HL-60 (cell line): ENCODE measurements around the gene FGF14.

Source experiments
- DNase-seq, 2 experiments: peaks; one replicate each; pipeline ENCODE4 v3.0.0-alpha.2; 2010 to 2020; ENCODE audit warnings: low read depth in 1 of 2, low spot score in 1 of 2
- H3K27ac ChIP-seq: fragments of 250-450 bp; sonication (Bioruptor Pico); replicated peaks from 2 replicates; pipeline ENCODE4 v1.5.1; 2020; ENCODE audit warnings: mild to moderate bottlenecking, moderate library complexity
- H3K27me3 ChIP-seq: fragments of 250-450 bp; sonication (Bioruptor Pico); 2 replicates; pipeline ENCODE4 v1.5.1; 2021; ENCODE audit warnings: mild to moderate bottlenecking, moderate library complexity; ENCODE audit not compliant: insufficient read depth, poor library complexity, severe bottlenecking
- H3K4me3 ChIP-seq: replicated peaks from 2 replicates; pipeline ENCODE4 v1.5.1; 2011; ENCODE audit warnings: mild to moderate bottlenecking, control low read depth, low read length; ENCODE audit not compliant: insufficient read depth
- GABPA ChIP-seq: IDR thresholded peaks from 2 replicates; pipeline ENCODE4 v1.6.1; 2012; ENCODE audit warnings: low read depth
- POLR2AphosphoS5 ChIP-seq: IDR thresholded peaks from 2 replicates; pipeline ENCODE4 v1.6.1; 2012; ENCODE audit warnings: low read depth
- REST ChIP-seq: IDR thresholded peaks from 2 replicates; pipeline ENCODE4 v1.6.1; 2012; ENCODE audit warnings: low read depth; ENCODE audit not compliant: insufficient replicate concordance
- SPI1 ChIP-seq: IDR thresholded peaks from 2 replicates; pipeline ENCODE4 v1.6.1; 2012; ENCODE audit warnings: low read depth, mild to moderate bottlenecking, borderline replicate concordance
- TF ChIP-seq, protein P1 (sequence below): IDR thresholded peaks from one replicate; pipeline ENCODE4 v1.5.1; 2011; ENCODE audit warnings: low read length, control low read depth, inconsistent platforms; ENCODE audit not compliant: insufficient read depth

Gene FGF14

GRCh38 chr13:101942038-101942437 is 459.8 kb downstream of the FGF14 start:
- Histone ChIP-seq H3K4me3 (no peak overlapping the region), H3K27me3 (peaks cover 2% of the 10 kb centered on the region), H3K27ac (no peak overlapping the region)
- no peak for TF ChIP-seq REST
- TF ChIP-seq, protein P1, sequence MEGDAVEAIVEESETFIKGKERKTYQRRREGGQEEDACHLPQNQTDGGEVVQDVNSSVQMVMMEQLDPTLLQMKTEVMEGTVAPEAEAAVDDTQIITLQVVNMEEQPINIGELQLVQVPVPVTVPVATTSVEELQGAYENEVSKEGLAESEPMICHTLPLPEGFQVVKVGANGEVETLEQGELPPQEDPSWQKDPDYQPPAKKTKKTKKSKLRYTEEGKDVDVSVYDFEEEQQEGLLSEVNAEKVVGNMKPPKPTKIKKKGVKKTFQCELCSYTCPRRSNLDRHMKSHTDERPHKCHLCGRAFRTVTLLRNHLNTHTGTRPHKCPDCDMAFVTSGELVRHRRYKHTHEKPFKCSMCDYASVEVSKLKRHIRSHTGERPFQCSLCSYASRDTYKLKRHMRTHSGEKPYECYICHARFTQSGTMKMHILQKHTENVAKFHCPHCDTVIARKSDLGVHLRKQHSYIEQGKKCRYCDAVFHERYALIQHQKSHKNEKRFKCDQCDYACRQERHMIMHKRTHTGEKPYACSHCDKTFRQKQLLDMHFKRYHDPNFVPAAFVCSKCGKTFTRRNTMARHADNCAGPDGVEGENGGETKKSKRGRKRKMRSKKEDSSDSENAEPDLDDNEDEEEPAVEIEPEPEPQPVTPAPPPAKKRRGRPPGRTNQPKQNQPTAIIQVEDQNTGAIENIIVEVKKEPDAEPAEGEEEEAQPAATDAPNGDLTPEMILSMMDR, result peak; percentile 36
- no peak for DNase-seq

GRCh38 chr13:101941095-101941783 is 460.6 kb downstream of the FGF14 start:
- no peak overlapping the region for H3K27ac ChIP-seq
- peaks cover 2% of the 10 kb centered on the region for H3K27me3 ChIP-seq
- no peak overlapping the region for H3K4me3 ChIP-seq
- no peak for DNase-seq
- no peak for TF ChIP-seq SPI1
- TF ChIP-seq, protein P1, result no peak
- TF ChIP-seq GABPA, result no peak
- no peak for TF ChIP-seq POLR2AphosphoS5
- TF ChIP-seq REST, result no peak

DNA sequence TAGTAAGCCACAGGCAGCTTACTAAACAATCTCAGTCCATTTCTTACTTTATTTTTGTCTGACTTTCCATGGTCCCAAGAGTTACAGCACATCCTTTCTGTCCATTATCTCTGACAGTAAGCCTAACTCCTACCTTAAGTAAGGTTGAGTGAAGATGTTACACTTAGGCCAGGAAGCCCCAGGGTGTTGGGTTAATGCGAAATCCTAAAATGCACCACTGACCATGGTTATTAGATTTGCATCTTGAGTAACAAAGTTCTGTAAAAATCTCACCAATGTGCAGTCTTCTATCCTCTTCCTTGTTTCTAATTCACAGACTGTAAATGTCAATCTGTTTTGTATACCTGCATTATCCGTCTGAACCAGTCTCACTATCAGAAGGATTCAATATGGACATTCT is 462.5 kb downstream of the FGF14 start:
- Histone ChIP-seq H3K27ac (no peak overlapping the region), H3K27me3 (peaks cover 4% of the 10 kb centered on the region), H3K4me3 (no peak overlapping the region)
- DNase-seq, result no peak
- TF ChIP-seq POLR2AphosphoS5 (no peak), REST (no peak), GABPA (no peak)

DNA sequence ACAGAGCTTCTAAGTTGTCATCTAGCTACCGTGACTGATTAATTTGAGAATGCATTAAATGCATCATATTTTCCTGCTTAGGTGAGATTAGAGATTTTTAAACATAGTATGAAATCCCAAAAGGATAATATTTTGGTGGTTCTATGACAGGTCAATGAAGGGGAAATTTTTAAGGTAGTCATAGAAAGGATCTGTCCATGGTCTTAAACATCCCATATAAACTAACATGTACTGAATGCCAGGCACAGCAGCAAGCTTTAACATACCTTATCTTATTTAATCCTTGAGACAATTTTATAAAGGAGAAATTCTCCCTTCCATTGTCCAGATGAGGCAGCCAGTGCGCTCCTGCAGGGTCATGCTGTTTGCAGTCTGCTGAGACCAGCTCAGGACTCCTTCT is 466.0 kb downstream of the FGF14 start:
- Histone ChIP-seq H3K4me3 (no peak overlapping the region), H3K27me3 (peaks cover 4% of the 10 kb centered on the region), H3K27ac (no peak overlapping the region)
- DNase-seq, result no peak
- TF ChIP-seq REST, result peak; percentile 61
- TF ChIP-seq, protein P1, result no peak
